Heart right ventricle (tissue), 16 donors: ENCODE measurements around the gene PEX11A. TPM values are rescaled to one million over a fixed set of nuclear protein-coding genes. Genes with fewer than 3 reads are reported as not detected.

Source experiments
- ATAC-seq, 8 donors: fragments of 200-7000 bp; cut with Tn5 transposase; one replicate each; pipeline ENCODE4 v1.9.1; 2020; ENCODE audit warnings: mild to moderate bottlenecking in 8 of 8, moderate library complexity in 8 of 8, moderate number of reproducible peaks in 1 of 8
- DNase-seq, 2 donors: peaks; one replicate each; pipeline ENCODE4 v3.0.0-alpha.2; 2020
- H3K27ac ChIP-seq, 10 donors: fragments of 200-600 bp; sonication (generic) in 2 of 10; one replicate each; pipeline versions ENCODE4 v1.5.0 to v1.8.0; 2020 to 2022; ENCODE audit warnings: mild to moderate bottlenecking in 3 of 10
- H3K27me3 ChIP-seq, 7 donors: fragments of 200-600 bp; one replicate each; pipeline ENCODE4 v1.8.0; 2021 to 2022; ENCODE audit warnings: mild to moderate bottlenecking in 2 of 7
- H3K36me3 ChIP-seq, 9 donors: fragments of 200-600 bp; sonication (generic) in 1 of 9; one replicate each; pipeline versions ENCODE4 v1.5.0 to v1.8.0; 2020 to 2022; ENCODE audit warnings: mild to moderate bottlenecking in 2 of 9
- H3K4me1 ChIP-seq, 9 donors: fragments of 200-600 bp; sonication (generic) in 1 of 9; one replicate each; pipeline versions ENCODE4 v1.5.0 to v1.8.0; 2020 to 2022; ENCODE audit warnings: mild to moderate bottlenecking in 4 of 9
- H3K4me3 ChIP-seq, 10 donors: fragments of 200-600 bp; sonication (generic) in 2 of 10; one replicate each; pipeline versions ENCODE4 v1.5.0 to v1.8.0; 2020 to 2022; ENCODE audit warnings: mild to moderate bottlenecking in 7 of 10, moderate library complexity in 2 of 10
- H3K9me3 ChIP-seq, 11 donors: fragments of 200-600 bp in 10 of 11; sonication (generic) in 2 of 11; one replicate each; pipeline versions ENCODE4 v1.5.0 to v1.8.0; 2013 to 2022; ENCODE audit warnings: mild to moderate bottlenecking in 2 of 11, control low read depth in 1 of 11, moderate library complexity in 1 of 11
- WGBS, 2 donors: extraction: QIAGEN DNeasy Blood & Tissue Kit; methylation state at CpG; one replicate each; pipeline ENCODE4 v1.1.7; 2013; ENCODE audit warnings: inconsistent platforms in 1 of 2; 5-methylcytosine and 5-hydroxymethylcytosine counted together
- intact Hi-C, 10 donors: fragments of 100-400 bp; cut with DNase I; formaldehyde crosslinking; loops; one replicate each; pipeline versions ENCODE4 v1.11.1 to v1.14.2; 2022
- polyA plus RNA-seq, 2 donors: library from polyadenylated mRNA; stranded (reverse); fragments of 200-250 nt; gene quantifications; one replicate each; pipeline ENCODE4 v1.2.3, GENCODE V29; 2013
- total RNA-seq, 10 donors: library from RNA; stranded (reverse); fragmentation: NEBNext Ultra II Directional in 3 of 10; extraction: Animal tissue kit (Norgen Biotek cat#: 25700) in 3 of 10; gene quantifications; one replicate each; pipeline versions ENCODE4 v1.2.1 to v1.2.4, GENCODE V29; 2021 to 2023
- TF ChIP-seq, protein P1 (sequence below), 9 donors: fragments of 200-600 bp; sonication (generic) in 2 of 9; IDR thresholded peaks; one replicate each; pipeline versions ENCODE4 v1.5.0 to v1.8.0; 2021 to 2022; ENCODE audit warnings: antibody characterized with exemption in 9 of 9, mild to moderate bottlenecking in 5 of 9, moderate library complexity in 1 of 9
- donor health status: Arrhythmogenic right ventricular cardiomyopathy.
- donor health status: ischemic (EF 13 %, LVEDD 7.1; RV severe dilation, severe dysfunction).
- donor health status: healthy with polysubstance abuse.
- donor health status: DM: no; HTN: yes; CAD: no.
- donor health status: DM: no; HTN: no; CAD: no.
- donor health status: ischemic (EF 25% LVEDD 6.9; RV normal size, moderate dysfunction).
- donor health status: ischemic (EF 25% LVEDD 5.7; RV mildly dilated, moderate dysfunction).
- donor health status: healthy.
- donor health status: DM: yes; HTN: yes; CAD: no.
- donor health status: Ischemic cardiomyopathy.
- donor health status: ischemic (EF 35%, LVEDD 5.7; RV mildly dilated, moderate dysfunction).
- donor health status: nonischemic (EF 11% LVEDD 7.7; RV severe dilation, severe dysfunction).
- donor health status: DM: yes; HTN: yes; CAD: no.
- donor health status: PGD.
- donor health status: ischemic (EF 29% LVEDD 5.4; RV normal size, mild dysfunction).
- donor health status: nonischemic (EF 23%, LVEDD 6.1; RV moderate dilation, normal function).

Gene PEX11A
- total and polyA plus RNA-seq, 12 donors: 6.0 to 14.3 (median 8.8) TPM

DNA sequence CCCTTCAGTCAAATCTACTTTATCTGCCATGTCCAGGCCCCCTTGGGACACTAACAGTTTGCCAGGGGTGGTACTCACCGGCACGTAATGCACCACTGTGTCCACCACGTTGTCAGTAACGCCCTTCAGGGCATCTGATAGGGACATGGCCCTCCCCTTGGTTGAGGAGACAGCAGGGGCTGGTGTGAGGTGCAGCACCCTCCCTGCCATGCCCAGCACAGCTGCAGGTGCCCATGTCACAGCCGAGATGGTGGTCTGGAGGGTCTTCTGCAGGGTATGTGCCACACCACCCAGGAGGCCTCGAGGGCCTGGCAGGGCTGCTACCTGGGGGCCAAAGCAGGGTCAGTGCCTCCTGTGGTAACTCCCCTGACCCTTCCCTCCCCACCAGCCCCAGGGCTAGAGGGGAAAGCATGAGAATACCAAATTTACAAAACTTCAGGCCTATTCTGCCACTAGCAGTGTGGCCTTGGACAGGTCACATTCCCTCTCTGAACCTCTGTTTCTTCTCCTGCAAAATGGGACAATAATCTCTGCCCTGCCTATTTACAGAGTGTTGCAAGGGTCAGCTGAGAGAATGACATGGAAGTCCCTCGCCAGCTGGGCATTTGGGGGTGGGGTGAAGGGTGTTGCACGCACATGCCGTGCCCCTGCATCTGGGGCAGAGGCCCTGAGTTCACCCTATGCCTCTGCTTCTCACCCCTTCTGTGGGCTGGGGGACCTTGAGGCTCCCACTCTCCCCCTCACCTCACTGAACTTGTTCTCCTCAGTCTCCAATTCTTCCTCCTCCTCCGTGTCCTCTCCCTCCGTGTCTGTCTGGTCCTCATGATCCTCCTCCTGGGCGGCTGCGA, 23.5 kb downstream of the PEX11A start:
- H3K36me3 ChIP-seq: no peaks in the 10 kb centered on the region
- DNase-seq (no peak), ATAC-seq (peak in 2 of 8 donors; percentile 3 to 4)
- intact Hi-C loops: no loop called here
- no peak overlapping the region for H3K4me3 ChIP-seq
- peak overlapping the region in 1 of 10 donors; percentile 96 for H3K27ac ChIP-seq
- TF ChIP-seq, protein P1, sequence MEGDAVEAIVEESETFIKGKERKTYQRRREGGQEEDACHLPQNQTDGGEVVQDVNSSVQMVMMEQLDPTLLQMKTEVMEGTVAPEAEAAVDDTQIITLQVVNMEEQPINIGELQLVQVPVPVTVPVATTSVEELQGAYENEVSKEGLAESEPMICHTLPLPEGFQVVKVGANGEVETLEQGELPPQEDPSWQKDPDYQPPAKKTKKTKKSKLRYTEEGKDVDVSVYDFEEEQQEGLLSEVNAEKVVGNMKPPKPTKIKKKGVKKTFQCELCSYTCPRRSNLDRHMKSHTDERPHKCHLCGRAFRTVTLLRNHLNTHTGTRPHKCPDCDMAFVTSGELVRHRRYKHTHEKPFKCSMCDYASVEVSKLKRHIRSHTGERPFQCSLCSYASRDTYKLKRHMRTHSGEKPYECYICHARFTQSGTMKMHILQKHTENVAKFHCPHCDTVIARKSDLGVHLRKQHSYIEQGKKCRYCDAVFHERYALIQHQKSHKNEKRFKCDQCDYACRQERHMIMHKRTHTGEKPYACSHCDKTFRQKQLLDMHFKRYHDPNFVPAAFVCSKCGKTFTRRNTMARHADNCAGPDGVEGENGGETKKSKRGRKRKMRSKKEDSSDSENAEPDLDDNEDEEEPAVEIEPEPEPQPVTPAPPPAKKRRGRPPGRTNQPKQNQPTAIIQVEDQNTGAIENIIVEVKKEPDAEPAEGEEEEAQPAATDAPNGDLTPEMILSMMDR (IDR thresholded peaks at IDR 0.05): no peak
- peaks cover 12 to 31% (median 27%) of the 10 kb centered on the region in 9 donors for H3K4me1 ChIP-seq
- WGBS, 2 donors: 79 to 80% methylated on average over 13 of the region's 13 CpGs
- H3K9me3 ChIP-seq: no peaks in the 10 kb centered on the region
- peaks cover 0 to 10% (median 0%) of the 10 kb centered on the region in 7 donors for H3K27me3 ChIP-seq

DNA sequence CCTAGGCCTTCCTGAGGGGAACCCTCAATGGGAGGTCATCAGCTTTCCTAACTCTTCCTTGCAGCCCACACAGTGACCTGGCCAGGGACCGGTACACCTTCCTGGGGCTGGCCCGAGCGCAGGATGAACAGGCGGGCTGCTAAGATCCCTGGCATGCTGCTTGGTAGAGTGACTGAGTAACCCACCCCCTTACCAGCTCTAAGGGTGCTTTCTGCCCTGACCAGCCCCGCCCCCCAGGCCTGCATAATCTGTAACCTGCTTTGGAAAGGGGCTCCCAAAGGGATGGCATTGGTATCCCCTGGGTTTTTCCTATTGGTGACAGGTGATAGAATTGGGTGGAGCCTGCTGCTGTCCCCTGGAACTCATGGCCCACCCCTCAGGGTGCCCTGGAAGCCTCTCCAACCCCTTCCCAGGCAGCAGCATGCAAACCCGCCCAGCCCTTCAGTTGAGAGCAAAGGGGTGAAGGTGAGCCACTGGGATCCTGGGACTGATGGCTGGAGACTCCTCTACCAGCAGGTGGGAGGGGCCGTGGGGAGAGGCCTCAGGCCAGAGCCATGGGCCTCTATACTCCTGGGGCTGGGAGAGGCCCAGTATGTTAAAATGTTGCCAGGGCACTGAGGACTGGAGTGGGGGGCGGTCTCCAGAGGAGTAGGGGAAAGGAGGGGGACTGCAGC, 24.2 kb downstream of the PEX11A start:
- H3K27ac ChIP-seq: peak overlapping the region; percentile 82 to 96 (median 90)
- no peak for DNase-seq
- H3K4me3 ChIP-seq: peak overlapping the region in 8 of 10 donors; percentile 22 to 60 (median 58)
- no peaks in the 10 kb centered on the region for H3K9me3 ChIP-seq
- H3K36me3 ChIP-seq: no peaks in the 10 kb centered on the region
- TF ChIP-seq, protein P1 (IDR thresholded peaks at IDR 0.05): no peak
- ATAC-seq: peak in 5 of 8 donors; percentile 2 to 32 (median 19)
- 92 to 95% methylated on average over 8 of the region's 8 CpGs for WGBS, 2 donors
- peaks cover 0 to 10% (median 0%) of the 10 kb centered on the region in 7 donors for H3K27me3 ChIP-seq
- intact Hi-C loops: no loop called here
- peaks cover 12 to 31% (median 27%) of the 10 kb centered on the region in 9 donors for H3K4me1 ChIP-seq

DNA sequence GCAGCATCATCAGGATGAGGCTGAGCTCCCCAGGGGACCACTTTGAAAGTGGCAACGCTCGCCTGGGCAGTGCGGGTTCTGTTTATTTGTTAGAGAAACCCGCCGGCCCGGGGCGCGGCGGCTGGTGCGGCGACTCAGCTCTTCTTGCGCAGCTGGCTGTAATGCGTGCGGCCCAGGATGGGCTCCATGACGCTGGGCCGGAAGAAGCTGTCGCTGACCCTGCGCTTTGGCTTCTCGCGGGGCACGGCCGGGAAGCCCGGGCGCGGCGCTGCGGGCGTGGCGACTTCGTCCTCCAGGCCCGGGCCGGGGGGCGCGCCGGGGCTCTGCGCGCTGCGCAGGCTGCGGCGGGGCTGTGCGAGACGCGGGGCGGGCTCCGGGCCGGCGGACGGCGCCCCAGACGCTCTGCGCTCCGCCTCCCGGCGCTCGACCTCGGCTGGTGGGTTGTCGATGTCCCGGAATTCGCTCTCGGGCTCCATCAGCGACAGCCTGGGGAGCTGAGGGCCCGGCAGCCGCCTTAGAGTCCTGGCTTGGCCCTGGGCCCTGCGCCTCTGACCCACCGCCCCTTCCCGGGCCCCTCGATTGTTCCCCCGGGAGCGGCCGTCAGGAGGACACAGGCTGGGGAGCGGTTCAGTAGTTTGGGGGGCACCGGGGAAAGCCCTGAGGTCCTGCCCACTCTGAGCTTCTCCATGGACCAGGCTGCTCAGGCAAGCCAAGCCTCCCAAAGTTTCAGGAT, 24.9 kb downstream of the PEX11A start:
- TF ChIP-seq, protein P1 (IDR thresholded peaks at IDR 0.05): no peak
- Histone ChIP-seq H3K36me3 (no peaks in the 10 kb centered on the region), H3K4me3 (peak overlapping the region in 9 of 10 donors; percentile 22 to 60 (median 57)), H3K27ac (peak overlapping the region; percentile 82 to 96 (median 90)), H3K9me3 (no peaks in the 10 kb centered on the region), H3K4me1 (peaks cover 12 to 31% (median 27%) of the 10 kb centered on the region in 9 donors), H3K27me3 (peaks cover 0 to 10% (median 0%) of the 10 kb centered on the region in 7 donors)
- 2% methylated on average over 60 to 72 of the region's 72 CpGs for WGBS, 2 donors
- DNase-seq (peak; percentile 61 to 76), ATAC-seq (peak; percentile 57 to 89 (median 71))
- intact Hi-C loops: no loop called here
